Activated T-cell treated with anti-CD3 and anti-CD28 coated beads for 48 hours (primary cell): ENCODE measurements around the gene PPP2R2D.
"Not testable (repeated sequence)": the region's sequence is repeated elsewhere in the genome, so short reads cannot be mapped to it uniquely, and the experiment has no call there.

Experiments
- DNase-seq: peaks from one replicate; pipeline ENCODE4 v3.0.0-alpha.2; 2020; ENCODE audit warnings: low read depth

The PPP2R2D gene

GRCh38 chr10:131868436-131868835 is 32.4 kb upstream of the PPP2R2D start:
- no peak for DNase-seq

GRCh38 chr10:131869344-131869743 is 31.5 kb upstream of the PPP2R2D start:
- DNase-seq = no peak

DNA sequence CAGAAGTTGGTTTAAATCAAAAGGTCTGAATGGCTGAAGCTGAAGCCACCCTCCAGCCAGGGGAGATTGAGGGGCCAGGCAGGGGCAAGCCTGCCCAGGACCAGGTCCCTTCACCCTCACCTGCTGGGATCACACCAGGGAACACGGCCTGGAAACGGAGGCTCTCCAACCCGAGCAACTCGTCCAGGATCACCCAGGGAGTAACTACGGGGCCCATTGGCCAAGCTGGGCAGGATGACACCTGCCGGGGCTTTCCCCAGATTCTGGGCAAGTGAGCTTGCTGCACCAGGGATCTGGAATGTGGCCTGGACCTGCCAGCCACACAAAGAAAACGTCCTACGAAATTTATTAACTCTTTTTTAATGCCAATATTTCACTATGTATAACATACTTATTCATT is 30.4 kb upstream of the PPP2R2D start:
- DNase-seq = no peak

DNA sequence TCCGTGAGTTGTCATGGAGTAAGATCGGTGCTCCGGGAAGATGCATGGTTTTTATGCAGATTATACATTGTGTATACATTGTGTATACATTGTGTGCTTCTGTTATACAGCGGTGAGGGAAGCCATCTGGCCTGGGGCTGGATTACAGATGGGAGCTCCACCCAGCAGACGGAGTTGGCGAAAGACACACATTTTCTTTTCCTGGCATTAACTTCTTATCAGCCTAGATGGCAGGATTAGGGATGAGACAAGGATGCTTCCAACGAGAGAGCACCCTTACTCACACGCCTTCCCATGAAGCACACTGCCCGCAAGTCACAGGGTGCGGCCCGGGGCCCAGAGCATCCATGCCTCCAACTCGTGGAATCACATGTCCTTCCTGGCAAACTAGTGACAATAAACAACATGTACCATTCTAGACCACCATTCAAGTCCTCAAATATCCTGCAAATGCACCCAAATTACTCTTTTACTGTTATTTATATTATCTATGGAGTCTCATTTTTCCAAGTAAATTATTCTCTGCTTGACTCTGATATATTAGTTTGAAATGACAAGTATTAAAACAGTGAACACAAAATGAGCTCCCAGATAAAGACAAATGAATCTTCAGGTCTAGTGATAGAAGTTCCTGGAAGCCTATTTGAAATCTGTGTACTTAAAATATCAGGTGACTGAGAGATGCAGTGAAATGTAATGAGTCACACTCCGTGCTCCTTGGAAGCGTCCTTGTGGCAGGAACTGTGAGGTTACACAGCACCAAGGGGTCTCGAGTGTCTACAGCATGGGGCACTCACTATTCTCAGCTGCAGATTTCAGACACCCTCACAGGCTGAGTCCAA is 29.8 kb upstream of the PPP2R2D start:
- DNase-seq = no peak

DNA sequence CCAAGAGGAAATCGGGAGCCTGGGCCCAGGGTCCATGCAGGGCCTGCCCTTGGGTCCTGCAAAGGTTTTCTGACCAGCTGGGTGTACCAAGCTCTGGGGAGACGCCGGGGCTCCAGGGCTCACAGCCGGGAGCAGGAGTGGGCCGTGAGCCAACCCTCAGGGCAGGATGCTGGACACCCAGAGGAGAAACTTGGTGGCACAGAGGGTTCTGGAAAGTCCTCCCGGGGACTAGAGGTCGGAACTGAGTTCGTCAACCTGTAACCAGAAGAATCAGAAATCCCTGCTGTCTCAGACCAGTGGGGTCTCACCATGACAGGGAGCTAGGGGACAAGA is 29.2 kb upstream of the PPP2R2D start:
- no peak for DNase-seq

DNA sequence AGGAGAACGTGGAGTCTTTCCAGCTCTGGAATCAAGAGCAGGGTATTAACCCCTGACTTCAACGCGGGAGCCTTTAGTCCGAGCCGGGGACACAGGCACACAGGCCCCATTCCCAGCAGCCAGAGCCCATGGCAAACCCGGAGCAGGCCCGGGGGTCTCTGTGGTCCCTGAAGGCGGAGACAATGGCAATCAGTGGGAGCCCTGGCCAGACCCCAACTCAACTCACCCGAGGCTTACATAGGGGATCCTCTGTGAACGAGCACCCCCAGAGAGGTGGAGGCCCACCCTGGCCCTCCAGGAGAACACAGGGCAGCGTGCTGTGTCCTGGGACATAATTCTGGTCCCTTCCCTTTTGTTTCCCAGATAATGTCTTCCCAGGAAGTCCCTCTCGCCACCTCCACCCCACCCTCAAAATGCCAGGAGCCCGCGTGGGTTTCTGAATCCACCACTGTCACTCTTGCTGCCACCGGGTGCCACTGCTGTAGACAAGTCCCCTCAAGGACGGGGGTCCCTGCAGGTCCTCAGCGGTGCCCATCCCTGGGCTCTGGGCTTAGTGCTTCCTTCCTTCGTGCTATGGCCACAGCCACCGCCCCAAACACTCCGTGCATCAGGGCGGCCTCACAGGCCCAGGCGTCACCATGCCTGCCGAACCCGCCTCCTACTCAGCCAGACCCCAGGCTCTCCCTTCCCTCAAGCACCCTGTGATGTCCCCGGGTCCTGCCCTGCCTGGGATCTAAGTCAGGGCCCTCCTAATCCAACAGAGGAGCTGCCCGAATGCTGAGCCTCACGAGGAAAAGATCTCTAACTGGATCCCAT is 28.6 kb upstream of the PPP2R2D start:
- no peak for DNase-seq

DNA sequence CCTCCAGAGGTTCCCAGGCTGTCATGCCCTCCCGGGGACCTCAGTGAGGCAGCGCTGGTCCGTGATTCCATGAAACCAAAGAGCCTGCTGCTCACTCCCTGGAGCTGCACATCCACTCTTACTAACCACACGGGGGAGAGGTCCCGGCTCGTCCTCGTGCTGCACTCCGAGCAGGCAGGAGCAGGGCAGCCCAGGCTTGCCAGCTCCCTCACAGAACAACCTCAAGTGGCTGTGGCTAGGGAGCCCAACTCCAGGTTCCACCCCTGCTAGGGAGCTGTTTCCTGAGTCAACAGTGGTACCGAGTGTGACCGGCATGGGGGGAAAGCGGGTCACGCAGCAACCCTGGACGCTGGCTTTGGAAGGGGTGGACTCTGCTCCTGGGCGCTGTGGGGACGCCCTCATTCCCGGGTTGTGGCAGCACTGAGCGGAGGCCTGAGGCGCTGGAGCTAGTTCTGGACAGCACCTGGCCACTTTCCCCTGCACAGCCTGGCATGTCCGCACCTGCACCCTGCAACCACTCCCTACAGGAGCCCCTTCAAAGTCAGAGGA is 27.9 kb upstream of the PPP2R2D start:
- DNase-seq = no peak

DNA sequence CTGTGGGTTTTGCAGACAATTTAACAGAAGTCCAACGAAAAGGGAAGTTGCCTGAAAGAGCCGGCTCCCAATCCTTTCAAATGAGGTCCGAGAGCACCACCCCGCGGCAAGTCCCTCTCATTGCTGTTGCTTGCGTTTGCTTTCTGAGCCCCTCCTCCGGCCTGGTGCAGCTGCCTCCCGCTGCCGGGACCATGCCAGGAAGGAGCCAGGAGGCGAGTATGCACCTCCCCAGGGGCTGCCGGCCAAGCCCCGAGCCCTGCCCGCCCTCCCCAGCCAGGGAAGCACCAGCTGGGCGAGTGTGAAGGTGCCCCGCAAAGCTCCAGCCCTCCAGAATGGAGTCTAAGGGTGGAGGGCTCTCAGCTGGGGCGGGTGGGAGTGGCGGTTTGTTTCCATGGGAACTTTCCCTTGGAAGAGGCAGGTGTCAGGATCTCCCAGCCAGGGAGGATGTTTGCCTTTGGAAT is 25.8 kb upstream of the PPP2R2D start:
- DNase-seq = peak; percentile 63

GRCh38 chr10:131875501-131875900 is 25.3 kb upstream of the PPP2R2D start:
- DNase-seq = no peak

DNA sequence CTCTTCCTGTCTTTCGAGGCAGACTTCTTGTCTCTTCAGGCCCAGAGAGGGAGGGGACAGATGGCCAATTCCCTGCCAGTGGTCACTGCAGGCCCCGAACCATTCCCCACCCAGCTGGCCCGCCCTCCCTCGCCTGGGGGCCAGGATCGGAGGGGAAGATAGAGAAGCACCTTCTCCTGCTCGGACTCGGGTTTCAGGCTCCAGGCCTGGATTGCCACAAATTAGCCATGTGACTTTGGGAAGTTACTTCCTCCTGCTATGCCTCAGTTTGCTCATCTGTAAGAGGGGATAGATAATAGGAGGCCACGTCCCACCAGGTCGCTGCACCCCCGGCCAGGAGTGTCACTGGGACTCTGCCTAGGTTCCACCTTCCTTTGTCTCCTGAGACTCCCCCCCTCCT is 24.8 kb upstream of the PPP2R2D start:
- DNase-seq = no peak

DNA sequence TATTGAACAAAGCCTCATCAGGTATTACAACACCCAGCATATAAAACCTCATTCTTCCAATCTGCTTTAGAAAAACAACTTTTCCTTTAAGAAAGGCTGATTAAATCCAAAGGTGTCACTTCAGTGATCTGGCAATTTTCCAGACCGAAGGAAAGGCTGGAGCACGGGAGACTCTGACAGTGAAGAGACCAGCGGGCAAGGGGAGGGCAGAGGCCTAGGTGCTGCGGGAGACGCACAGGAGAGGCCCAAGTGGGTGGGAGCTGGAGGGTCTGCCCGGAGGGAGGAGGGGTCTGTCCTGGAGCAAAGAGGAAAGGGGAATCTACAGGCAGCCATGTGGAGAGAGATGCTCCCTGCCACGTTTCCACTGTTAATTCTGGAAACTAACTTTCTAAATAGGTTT is 24.3 kb upstream of the PPP2R2D start:
- no peak for DNase-seq

- DNase-seq = no peak
These were observed 20.7 kb upstream of the PPP2R2D start for GRCh38 chr10:131880016-131880590.

DNA sequence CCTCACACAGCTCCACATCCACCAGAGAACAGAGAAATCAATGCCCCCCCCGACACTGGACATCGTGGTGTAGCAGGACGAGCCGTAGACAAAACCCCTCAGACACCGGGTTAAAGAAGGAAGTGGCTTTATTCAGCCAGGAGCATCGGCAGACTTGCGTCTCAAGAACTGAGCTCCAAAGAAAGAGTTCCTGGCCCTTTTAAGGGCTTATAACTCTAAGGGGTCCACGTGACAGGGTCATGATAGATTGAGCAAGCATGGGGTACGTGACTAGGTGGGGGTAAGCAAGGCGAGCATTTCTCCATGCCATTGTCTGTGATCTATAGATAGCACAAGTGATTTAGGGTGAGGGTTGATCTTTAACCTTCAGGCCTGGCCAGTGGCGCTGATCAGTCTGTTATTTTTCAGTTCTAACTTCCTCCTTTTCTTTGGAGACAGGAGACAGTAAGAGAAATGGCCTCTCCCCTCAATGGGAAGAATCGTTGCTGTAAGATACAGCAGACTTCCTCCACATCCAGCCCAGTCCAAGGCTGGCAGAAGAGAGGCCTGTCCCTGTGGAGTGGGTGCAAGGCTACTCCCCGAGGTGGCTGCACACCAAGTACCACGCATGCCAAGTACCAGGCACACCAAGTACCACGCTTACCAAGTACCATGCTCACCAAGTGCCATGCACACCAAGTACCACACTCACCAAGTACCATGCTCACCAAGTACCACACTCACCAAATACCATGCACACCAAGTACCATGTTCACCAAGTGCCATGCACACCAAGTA is 19.5 kb upstream of the PPP2R2D start:
- no peak for DNase-seq

- DNase-seq = no peak
These were observed 18.7 kb upstream of the PPP2R2D start for GRCh38 chr10:131882151-131882550.

DNA sequence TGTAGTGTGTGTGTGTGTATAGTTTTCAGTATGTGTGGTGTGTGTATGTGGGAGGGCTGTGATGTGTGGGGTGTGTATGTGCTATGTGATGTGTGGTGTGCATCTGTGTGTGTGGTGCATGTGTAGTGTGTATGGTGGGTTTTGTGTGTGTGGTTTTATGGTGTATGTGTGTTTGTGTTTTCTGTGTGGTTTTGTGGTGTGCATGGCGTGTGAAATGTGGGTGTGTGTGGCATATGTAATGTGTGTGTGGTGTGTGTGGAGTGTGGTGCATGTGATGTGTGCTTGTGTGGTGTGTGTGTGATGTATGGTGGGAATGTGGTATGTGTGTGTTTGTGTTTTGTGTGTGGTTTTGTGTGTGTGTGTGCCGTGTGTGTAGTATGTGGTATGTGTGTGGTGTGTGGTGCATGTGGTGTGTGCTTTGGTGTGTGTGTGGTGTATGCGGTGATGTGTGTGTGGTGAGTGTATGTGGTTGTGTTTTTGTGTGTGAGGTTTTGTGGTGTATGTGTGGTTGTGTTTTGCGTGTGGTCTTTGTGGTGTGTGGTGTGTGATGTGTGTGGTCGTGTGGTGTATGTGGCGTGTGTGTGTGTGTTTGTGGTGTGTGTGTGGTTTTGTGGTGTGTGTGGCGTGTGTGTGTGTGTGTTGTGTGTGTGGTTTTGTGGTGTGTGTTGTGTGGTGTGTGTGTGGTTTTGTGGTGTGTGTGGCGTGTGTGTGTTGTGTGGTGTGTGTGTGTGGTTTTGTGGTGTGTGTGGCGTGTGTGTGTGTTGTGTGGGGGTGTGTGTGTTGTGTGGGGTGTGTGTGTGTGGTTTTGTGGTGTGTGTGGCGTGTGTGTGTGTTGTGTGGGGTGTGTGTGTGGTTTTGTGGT is 18.0 kb upstream of the PPP2R2D start:
- DNase-seq = no peak

GRCh38 chr10:131883621-131884393 is 17.0 kb upstream of the PPP2R2D start:
- DNase-seq = not testable (repeated sequence)

DNA sequence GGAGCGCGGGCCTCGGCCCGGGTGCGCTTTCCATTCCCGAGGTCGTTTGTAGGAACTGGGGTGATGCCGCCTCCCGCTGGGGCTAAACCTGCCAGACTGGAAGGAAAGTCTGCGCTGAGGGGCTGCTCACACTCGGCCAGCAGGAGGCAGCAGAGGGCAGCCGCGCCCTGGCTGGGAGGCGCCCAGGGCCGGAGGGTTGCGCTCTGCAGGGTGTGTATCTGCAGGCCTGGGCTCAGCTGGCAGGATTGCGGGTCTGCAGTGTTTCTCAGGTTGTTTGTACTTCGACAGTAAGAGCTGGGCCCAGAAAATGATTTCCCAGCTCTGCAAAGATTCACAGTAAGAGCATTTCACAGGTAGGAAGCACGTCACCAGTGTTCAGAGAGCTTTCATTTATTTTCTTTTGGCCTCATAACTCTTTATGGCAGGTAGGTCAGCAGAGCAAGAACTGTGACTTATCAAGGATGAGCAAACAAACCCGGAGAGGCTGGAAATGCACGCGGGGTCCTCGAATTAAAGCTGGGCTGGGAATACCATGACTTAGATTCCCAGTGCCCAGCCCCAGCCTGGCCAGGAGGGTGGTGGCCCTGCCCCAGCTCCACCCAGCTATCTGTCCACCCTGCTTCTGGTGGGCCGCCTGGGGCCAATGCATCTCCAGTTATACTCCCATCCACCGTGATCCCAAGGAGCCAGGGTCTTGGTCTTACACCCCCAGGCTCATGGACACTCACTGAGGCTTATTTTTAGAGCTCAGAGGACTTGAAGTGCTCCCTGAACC is 15.2 kb upstream of the PPP2R2D start:
- peak; percentile 82 for DNase-seq

- no peak for DNase-seq
These were observed 14.6 kb upstream of the PPP2R2D start for GRCh38 chr10:131886237-131886636.

- DNase-seq = no peak
These were observed 12.6 kb upstream of the PPP2R2D start for GRCh38 chr10:131888186-131888604.
